MM.1S (cell line): ENCODE results near the gene PRKAR2B.

Source experiments
- DNase-seq: peaks from one replicate; pipeline ENCODE4 v3.0.0-alpha.2; 2015
- H2AFZ ChIP-seq: fragments of 300-600 bp; sonication (generic); 2 replicates; pipeline ENCODE4 v1.6.0; 2016; ENCODE audit warnings: antibody characterized with exemption, low read length
- H3F3A ChIP-seq: fragments of 300-600 bp; sonication (generic); 2 replicates; pipeline ENCODE4 v1.6.1; 2016; ENCODE audit warnings: mild to moderate bottlenecking, antibody characterized with exemption, low read length, moderate library complexity, mixed read lengths; ENCODE audit not compliant: insufficient read depth
- H3K27ac ChIP-seq: fragments of 300-600 bp; sonication (generic); 2 replicates; pipeline ENCODE4 v1.5.1; 2016; ENCODE audit warnings: mild to moderate bottlenecking, low read length
- H3K27me3 ChIP-seq: fragments of 300-600 bp; sonication (generic); replicated peaks from 2 replicates; pipeline ENCODE4 v1.6.0; 2016; ENCODE audit warnings: low read length; ENCODE audit not compliant: insufficient read depth
- H3K36me3 ChIP-seq: fragments of 300-600 bp; sonication (generic); replicated peaks from 2 replicates; pipeline ENCODE4 v1.6.1; 2016; ENCODE audit warnings: mild to moderate bottlenecking, low read length, mixed read lengths; ENCODE audit not compliant: insufficient read depth
- H3K4me1 ChIP-seq: fragments of 300-600 bp; sonication (generic); 2 replicates; pipeline ENCODE4 v1.6.1; 2016; ENCODE audit warnings: low read length, mixed read lengths
- H3K4me2 ChIP-seq: fragments of 300-600 bp; sonication (generic); 2 replicates; pipeline ENCODE4 v1.6.0; 2016; ENCODE audit warnings: low read depth, low read length
- H3K4me3 ChIP-seq: fragments of 300-600 bp; sonication (generic); 2 replicates; pipeline ENCODE4 v1.5.1; 2016; ENCODE audit warnings: low read length, mixed read lengths
- H3K79me2 ChIP-seq: fragments of 300-600 bp; sonication (generic); 2 replicates; pipeline ENCODE4 v1.6.1; 2016; ENCODE audit warnings: mixed run types, low read length, mixed read lengths
- H3K9ac ChIP-seq: fragments of 300-600 bp; sonication (generic); 2 replicates; pipeline ENCODE4 v1.6.1; 2016; ENCODE audit warnings: low read length, mixed read lengths
- H3K9me2 ChIP-seq: fragments of 300-600 bp; sonication (generic); replicated peaks from 2 replicates; pipeline ENCODE4 v1.6.1; 2016; ENCODE audit warnings: mild to moderate bottlenecking, low read length, mixed read lengths; ENCODE audit not compliant: insufficient read depth
- H3K9me3 ChIP-seq: fragments of 300-600 bp; sonication (generic); replicated peaks from 2 replicates; pipeline ENCODE4 v1.6.1; 2016; ENCODE audit warnings: mild to moderate bottlenecking, low read length, mixed read lengths; ENCODE audit not compliant: insufficient read depth
- H4K20me1 ChIP-seq: fragments of 300-600 bp; sonication (generic); 2 replicates; pipeline ENCODE4 v1.6.1; 2016; ENCODE audit warnings: mild to moderate bottlenecking, low read length, moderate library complexity, mixed read lengths; ENCODE audit not compliant: insufficient read depth
- CTCF ChIP-seq: fragments of 300-600 bp; sonication (generic); IDR thresholded peaks from 2 replicates; pipeline ENCODE4 v1.5.1; 2016; ENCODE audit warnings: antibody characterized with exemption, low read length, mixed read lengths
- EZH2 ChIP-seq: fragments of 300-600 bp; sonication (generic); optimal IDR thresholded peaks from 2 replicates; pipeline ENCODE3; 2017; ENCODE audit warnings: low read depth, mild to moderate bottlenecking, antibody characterized with exemption, low read length, mixed read lengths
- EZH2phosphoT487 ChIP-seq: fragments of 300-600 bp; sonication (generic); IDR thresholded peaks from 2 replicates; pipeline ENCODE4 v1.6.1; 2018; ENCODE audit warnings: antibody characterized with exemption, low read length

PRKAR2B gene

GRCh38 chr7:107118109-107118900 is 73.8 kb downstream of the PRKAR2B start:
- Histone ChIP-seq H3F3A (no peaks in the 10 kb centered on the region), H4K20me1 (no peaks in the 10 kb centered on the region), H3K27ac (no peak overlapping the region), H3K36me3 (no peaks in the 10 kb centered on the region), H3K9me3 (no peaks in the 10 kb centered on the region), H3K4me2 (no peak overlapping the region), H2AFZ (no peak overlapping the region), H3K9ac (no peak overlapping the region), H3K79me2 (no peaks in the 10 kb centered on the region), H3K9me2 (no peaks in the 10 kb centered on the region), H3K4me3 (no peak overlapping the region), H3K4me1 (no peaks in the 10 kb centered on the region), H3K27me3 (no peaks in the 10 kb centered on the region)
- no peak for TF ChIP-seq EZH2
- TF ChIP-seq EZH2phosphoT487, result no peak
- no peak for TF ChIP-seq CTCF
- no peak for DNase-seq

GRCh38 chr7:107119376-107120105 is 75.0 kb downstream of the PRKAR2B start:
- Histone ChIP-seq H4K20me1 (no peaks in the 10 kb centered on the region), H3K27me3 (no peaks in the 10 kb centered on the region), H3K9me3 (no peaks in the 10 kb centered on the region), H3K36me3 (no peaks in the 10 kb centered on the region), H3K4me2 (peak overlapping the region; percentile 1; the same call in 1 of the 2 replicates), H2AFZ (no peak overlapping the region), H3K9me2 (no peaks in the 10 kb centered on the region), H3F3A (no peaks in the 10 kb centered on the region), H3K9ac (no peak overlapping the region), H3K4me3 (no peak overlapping the region), H3K4me1 (no peaks in the 10 kb centered on the region), H3K27ac (no peak overlapping the region), H3K79me2 (no peaks in the 10 kb centered on the region)
- no peak for DNase-seq
- TF ChIP-seq CTCF (no peak), EZH2 (no peak), EZH2phosphoT487 (no peak)

- Histone ChIP-seq H3K27ac (no peak overlapping the region), H3K9me3 (no peaks in the 10 kb centered on the region), H3K4me3 (no peak overlapping the region), H2AFZ (no peak overlapping the region), H3K27me3 (no peaks in the 10 kb centered on the region), H3K4me2 (no peak overlapping the region), H3K4me1 (peaks cover 9% of the 10 kb centered on the region), H3K9me2 (no peaks in the 10 kb centered on the region), H3K79me2 (no peaks in the 10 kb centered on the region), H3K9ac (no peak overlapping the region), H3F3A (peaks cover 16% of the 10 kb centered on the region), H4K20me1 (no peaks in the 10 kb centered on the region), H3K36me3 (no peaks in the 10 kb centered on the region)
- no peak for DNase-seq
- TF ChIP-seq CTCF (no peak), EZH2 (no peak), EZH2phosphoT487 (no peak)
These were observed 78.0 kb downstream of the PRKAR2B start for GRCh38 chr7:107122486-107122911.
